Measurements from ENCODE around the gene BLM. TPM values are rescaled to one million over a fixed set of nuclear protein-coding genes. Genes with fewer than 3 reads are reported as not detected.
A peak's percentile ranks its signal among the peaks of the same experiment; 100 is the strongest.

The BLM gene
- total RNA-seq, 1 donor from 2014 or later: 3.3 TPM

DNA sequence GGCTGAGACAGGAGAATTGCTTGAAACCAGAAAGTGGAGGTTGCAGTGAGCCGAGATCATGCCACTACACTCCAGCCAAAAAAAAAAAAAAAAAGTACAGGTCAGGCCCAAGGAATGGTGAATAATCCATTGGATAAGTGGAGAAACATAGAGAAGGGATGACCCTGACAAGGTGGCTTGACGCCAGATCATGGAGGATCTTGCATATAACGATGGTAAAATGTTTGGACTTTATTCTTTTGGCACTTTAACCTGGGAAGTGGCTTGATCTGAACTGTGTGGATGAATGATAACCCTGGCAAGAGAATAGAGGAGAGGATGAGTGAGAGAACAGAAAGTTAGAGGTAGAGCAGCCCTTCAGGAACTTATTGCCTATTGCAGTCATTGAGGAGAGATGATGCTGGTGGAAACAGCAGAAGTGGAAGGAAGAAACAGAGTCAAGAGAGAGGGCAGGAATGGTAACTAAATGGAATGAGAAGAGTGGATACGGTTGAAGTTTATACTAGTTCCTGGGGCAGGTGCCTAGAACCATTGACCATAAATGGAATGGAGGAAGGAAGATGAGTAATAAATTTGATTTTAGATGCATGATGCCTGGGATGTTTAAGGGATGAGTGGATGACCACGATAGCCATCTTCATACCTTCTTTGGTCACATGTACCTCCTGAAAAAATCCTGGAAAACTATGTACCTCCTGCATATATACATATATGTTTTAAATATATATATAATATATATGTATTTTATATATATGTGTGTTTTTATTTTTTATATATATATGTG is 57.8 kb downstream of the BLM start:
- no peak for FAIRE-seq
- DNase-seq (ENCODE audit: low spot score in 2 of 2): no peak

DNA sequence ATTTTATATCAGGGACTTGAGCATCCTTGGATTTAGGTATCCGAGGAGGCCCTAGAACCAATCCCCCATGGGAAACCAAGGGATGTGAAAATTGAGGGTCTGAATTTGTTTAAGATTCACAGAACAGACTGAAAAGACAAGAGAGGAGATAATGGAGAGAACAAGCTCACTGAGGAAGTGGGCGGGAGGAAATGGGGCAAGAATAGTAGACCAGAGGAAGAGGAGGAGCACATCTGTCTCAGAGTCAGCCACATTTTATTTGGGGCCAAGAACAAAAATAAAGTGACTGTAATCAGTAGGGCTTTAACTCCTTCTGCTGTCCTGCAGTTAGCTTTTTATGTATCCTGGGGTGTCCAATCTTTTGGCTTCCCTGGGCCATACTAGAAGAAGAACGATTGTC is 63.8 kb downstream of the BLM start:
- FAIRE-seq: no peak
- no peak for DNase-seq (ENCODE audit: low spot score in 2 of 2)

DNA sequence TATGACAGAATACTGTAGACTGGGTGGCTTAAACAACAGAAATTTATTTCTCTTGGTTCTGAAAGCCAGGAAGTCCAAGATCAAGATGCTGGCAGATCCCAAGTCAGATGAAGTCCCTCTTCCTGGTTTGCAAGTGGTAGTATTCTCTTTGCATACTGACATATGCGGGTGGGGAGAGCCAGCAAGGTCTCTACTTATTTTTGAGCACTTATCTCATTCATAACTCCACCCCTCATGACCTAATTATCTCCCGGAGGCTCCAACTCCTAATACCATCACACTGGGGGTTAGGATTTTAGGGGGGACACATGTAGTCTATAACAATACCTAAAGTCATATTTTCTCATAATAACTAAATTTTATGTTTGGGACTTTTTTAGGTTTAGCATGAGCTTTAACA is 65.3 kb downstream of the BLM start:
- FAIRE-seq: no peak
- DNase-seq (ENCODE audit: low spot score in 2 of 2): no peak

DNA sequence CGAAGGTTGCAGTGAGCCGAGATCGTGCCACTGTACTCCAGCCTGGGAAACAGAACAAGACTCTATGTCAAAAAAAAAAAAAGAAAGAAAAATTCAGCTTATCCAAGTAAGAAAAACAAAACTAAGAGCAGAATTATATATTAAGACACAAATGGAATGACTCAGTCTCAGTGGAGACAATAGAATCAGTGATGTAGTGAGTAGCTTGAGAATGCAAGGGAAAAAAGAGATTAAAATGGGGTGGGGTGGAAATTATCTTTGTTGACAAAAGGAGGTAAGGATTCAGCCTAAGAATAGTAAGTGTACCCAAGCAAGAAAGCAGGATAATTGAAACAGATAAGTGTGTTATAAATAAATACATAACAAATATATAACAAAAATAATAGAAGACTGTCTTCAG is 70.7 kb downstream of the BLM start:
- no peak for DNase-seq (ENCODE audit: low spot score in 2 of 2)
- no peak for FAIRE-seq

DNA sequence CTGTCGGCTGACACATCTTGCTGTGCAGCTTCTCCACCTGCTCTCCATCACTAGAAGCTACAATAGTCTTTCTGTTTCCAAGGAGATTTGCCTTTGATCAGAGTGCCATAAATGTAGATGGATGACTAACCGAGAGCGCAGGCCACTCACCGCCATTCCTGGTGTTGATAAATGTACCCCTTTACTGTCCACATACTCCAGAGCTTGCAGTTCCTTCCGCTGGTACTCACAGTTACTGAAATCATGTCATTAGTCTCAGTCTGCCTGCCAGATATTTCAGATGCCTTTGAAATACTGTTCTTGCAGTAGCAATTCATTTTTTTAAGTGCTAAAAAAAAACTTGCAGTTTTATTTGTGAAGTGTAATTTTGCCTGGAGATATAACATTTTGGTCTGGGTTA is 72.3 kb downstream of the BLM start:
- FAIRE-seq (no peak), DNase-seq (ENCODE audit: low spot score in 2 of 2) (no peak)

DNA sequence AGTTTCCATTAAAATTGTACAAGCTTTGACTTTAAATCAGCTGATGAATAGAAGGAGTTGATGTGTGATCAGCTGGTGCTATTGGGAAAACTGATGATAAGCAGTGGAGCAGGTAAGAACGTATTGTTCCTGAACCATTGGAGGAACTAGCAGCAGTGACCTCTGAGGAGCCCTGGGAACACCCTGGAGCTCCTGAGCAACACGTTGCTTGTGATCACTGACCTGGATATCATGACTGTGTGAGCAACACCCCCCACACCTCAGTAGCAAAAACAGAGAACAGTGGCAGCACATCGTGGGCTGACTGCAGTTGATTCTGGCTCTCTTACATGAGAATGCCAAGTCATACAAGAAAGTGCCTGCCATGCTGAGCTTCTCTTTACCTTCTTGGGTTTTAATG is 72.9 kb downstream of the BLM start:
- FAIRE-seq (no peak), DNase-seq (ENCODE audit: low spot score in 2 of 2) (no peak)

DNA sequence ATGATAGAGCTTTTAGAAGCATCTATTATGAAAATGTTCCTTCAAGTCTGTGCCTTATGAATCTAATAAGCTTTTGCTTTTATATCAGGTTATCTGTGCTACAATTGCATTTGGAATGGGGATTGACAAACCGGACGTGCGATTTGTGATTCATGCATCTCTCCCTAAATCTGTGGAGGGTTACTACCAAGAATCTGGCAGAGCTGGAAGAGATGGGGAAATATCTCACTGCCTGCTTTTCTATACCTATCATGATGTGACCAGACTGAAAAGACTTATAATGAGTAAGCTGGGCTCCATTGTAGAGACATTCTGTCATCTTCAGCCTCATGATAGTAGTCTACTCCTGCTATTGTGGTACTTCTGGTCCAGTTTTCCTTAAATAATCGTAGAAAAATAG is 73.4 kb downstream of the BLM start:
- DNase-seq (ENCODE audit: low spot score in 2 of 2) (no peak), FAIRE-seq (no peak)

DNA sequence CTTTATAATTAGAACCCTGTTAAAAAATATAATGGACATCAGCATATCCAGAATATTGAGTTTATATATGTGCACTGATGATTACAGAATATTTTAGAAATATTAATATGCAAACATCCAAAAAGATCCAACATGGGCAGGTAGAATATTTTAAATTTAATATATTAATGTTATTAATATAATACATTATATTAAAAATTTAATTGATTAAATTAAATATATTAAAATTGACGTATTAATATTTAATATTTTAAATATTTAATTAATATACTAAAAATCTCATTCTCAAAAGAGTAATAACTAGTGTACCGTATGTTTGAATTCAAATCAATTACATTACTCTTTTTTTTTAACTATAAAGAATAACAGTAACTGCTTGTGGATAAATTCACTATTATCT is 77.4 kb downstream of the BLM start:
- DNase-seq (ENCODE audit: low spot score in 2 of 2): no peak
- peak; percentile 96 for FAIRE-seq

DNA sequence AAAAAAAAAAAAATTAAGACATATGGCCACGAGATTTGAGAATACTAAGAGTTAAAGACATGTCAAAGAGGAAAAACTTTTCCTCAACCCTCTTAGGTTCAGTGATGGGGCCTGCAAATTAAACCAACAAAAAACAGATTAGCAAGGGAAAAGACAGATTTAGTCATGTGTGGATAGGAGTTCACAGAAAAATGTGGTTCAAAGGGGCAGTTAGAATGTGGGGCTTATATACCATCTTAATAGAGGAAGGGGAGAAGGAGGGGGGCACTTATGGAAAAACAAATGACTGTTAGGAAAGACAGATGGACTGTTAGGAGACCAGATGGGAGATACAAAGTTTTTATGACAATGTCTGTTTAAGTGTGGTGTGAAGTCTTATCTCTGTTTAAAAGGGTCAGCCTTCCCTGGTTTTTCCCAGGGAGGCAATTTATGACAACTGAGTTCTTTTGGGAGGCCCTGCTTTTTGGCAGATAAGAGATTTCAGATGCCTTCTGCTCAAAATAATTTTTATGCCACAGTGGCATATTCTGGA is 82.6 kb downstream of the BLM start:
- DNase-seq (ENCODE audit: low spot score in 2 of 2): no peak
- no peak for FAIRE-seq

DNA sequence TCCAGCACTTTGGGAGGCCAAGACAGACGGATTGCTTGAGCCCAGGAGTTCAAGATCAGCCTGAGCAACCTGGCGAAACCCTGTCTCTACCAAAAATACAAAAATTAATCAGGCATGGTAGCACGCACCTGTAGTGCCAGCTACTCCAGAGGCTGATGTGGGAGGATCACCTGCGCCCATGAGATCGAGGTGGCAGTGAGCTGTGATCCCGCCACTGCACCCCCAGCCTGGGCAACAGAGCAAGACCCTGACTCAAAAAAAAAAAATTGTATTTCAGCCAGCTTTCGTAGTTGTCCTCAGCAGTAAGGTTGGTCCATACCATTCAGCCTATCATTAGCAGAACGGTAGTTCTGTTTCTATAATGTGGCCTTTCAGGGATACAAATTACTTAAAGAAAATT is 84.7 kb downstream of the BLM start:
- no peak for DNase-seq (ENCODE audit: low spot score in 2 of 2)
- FAIRE-seq: no peak

DNA sequence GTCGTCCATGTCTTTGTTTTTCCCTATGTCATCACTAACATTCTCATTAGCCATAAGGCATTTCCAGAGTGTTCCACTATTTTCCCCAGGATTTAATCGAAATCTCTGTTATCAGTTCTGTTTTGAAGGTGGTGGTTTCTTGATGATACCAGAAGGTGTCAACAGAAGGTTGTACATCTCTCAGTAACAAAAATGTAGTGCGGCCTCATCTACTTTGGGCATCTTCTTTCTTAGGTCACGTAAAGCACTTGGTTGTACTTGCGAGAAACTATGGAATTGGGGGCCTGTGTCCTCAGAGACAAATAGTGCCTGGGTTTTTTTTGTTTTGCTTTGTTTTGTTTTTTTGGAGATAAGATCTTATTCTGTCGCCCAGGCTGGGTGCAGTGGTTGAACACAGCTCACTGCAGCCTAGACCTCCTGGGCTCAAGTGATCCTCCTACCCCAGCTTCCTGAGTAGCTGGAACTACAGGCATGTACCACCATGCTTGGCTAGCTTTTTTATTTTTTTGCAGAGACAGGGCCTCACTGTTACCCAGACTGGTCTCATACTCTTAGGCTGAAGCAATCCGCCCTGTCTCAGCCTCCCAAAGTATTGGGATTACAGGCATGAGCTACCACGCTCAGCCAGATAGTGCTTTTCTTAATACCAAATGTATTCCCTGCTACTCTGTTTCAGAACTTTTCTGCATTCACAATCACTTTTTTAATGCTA is 90.1 kb downstream of the BLM start:
- no peak for FAIRE-seq
- DNase-seq (ENCODE audit: low spot score in 2 of 2): no peak

DNA sequence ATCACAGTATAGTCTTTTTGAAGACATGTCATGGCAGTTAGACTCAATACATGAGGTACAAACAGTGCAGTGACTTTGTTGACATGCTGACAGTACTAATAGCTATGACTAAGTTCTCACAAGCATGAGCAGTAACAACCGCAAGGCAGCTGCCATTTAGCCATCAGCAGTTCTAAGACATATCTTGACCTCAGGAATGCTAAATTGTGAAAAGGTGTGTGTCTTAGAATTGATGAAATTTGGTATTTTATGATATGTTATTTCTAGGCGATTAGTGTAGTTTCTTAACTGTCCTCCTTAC is 90.6 kb downstream of the BLM start:
- DNase-seq (ENCODE audit: low spot score in 2 of 2) (no peak), FAIRE-seq (no peak)

DNA sequence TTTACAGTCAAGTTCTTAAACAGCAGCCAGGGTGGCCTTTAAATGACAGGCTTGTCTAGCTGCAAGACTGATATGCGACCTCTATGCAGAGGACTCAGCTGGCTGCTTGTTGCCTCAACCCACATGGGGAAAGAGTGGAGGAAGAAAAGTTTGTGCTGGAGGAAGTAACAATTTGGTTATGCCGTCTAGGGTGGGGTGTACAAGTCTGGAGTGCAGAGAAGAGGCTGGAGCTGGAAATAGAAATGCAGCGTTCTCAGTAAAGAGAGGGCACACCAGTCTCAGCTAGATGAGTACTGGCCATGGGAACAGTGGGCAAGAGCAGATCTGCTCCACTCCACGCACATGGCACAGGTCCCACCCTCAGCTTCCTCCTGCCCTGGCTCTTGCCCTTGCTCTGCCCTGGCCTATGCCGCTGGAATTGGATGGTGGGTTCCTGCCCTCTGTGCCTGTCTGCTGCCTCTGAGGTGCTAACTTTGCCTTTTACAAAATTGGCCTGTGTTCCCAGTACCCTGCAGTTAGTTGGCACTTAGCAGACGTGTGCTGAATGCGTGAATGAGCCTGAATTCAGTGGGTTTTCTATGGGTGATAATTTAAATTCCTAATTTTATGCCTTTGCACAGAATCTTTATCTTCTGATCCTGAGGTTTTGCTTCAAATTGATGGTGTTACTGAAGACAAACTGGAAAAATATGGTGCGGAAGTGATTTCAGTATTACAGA is 91.5 kb downstream of the BLM start:
- DNase-seq (ENCODE audit: low spot score in 2 of 2) (no peak), FAIRE-seq (no peak)

DNA sequence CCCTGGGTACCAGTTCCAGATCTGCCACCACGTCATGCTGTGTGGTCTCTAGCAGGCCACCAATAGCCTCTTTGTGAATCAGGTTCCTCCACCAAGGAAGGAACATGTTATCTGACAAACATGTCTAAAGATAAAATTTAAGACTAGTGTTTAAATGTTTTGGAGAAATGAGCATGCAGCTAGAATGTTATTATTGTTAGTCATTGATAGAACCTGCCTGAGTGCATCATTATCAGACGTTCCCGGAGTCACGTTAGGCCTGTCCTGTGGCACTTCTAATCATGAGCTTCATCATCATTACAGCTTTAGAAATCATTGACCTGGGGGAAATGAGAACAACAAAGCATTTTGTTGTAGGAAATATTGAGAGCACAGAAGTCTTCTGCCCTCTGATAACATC is 92.4 kb downstream of the BLM start:
- FAIRE-seq (no peak), DNase-seq (ENCODE audit: low spot score in 2 of 2) (no peak)

DNA sequence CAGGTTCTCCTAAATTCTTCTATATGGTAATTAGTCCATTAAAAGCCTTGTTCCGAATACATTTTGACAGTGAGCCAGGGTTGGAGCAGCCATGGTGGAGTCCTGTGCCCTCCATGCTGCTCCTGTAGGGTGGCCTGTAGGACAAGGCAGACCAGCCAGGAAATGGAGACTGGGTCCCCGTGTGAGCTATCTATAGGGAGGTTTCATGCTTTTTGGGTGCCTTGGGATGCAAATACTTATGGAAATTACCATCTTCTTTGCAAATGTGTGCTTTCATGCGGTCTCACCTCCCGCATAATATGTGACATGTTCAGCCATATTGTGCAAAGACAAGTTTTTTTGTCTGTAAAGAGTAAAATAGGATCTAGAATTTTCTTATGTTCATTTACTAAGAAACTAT is 93.2 kb downstream of the BLM start:
- FAIRE-seq: no peak
- DNase-seq (ENCODE audit: low spot score in 2 of 2): no peak

DNA sequence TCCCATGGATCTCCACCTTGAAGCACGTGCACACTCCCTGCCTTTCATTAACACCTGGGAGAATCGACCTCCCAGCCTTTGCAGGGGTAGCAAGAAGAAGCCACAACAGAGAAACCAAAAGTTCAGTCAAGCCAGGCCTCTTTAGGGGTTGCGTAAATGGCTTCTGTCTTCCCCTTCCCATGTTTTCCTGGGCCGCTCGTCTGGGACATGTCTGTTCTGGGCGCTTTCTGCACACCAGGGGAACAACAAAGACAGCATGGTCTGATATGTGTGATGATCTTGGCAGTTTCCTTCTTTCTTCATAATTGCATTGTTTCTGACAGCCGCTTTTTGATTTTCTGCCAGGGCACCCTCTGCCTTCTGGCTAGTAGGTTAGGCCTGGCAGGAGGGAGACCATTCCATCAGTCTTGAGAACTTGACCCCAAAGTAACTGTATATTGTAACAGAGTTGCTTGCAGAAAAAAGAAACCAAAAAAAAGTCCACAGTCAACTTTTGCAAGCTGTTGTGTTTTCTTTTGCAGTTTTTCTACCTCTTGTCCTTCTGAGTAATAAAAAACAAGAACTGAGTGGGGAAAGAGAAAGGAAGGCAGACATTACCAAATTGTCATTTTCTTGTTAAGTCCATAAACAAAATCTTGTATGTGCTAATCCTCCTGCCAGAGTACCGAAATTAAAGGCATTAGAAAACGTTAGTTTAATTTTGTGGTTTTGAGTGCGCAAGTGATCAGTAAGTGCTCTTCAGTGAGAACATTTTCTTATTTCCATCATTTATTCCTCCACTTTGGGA is 95.2 kb downstream of the BLM start:
- no peak for DNase-seq (ENCODE audit: low spot score in 2 of 2)
- FAIRE-seq: no peak

DNA sequence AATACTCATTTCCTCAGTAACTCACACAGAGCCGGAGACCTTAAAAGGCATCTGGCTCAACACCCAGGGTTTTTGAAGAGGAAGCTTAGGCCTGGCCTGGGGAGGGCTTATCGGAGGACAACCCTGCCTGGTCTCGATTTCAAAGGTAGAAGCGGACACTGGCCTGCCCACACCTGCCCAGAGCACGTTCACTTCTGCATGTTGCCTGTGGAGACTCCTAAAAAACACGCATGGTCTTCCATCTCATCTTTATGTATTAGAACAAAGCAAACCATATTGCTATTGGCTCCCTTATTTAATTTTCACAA is 95.8 kb downstream of the BLM start:
- FAIRE-seq (no peak), DNase-seq (ENCODE audit: low spot score in 2 of 2) (no peak)

DNA sequence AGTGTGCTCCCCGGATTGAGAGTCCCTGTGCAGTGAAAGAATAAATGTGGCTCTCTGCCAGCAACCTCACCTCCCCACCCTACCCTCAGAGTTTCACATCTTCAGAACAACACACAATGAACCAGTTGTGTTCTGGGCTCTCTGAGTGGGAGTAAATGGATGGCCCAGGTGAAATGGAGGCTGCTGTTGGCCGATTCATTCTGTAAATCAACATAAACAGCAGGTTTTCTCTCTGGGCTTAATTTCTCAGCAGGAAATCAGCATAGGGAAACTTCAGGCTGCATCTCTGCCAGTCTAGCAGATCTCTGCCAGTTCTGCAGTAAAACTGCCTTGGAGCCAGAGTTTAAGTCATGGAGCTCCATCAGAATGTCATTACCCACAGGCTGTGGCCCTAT is 96.6 kb downstream of the BLM start:
- DNase-seq (ENCODE audit: low spot score in 2 of 2): no peak
- no peak for FAIRE-seq

DNA sequence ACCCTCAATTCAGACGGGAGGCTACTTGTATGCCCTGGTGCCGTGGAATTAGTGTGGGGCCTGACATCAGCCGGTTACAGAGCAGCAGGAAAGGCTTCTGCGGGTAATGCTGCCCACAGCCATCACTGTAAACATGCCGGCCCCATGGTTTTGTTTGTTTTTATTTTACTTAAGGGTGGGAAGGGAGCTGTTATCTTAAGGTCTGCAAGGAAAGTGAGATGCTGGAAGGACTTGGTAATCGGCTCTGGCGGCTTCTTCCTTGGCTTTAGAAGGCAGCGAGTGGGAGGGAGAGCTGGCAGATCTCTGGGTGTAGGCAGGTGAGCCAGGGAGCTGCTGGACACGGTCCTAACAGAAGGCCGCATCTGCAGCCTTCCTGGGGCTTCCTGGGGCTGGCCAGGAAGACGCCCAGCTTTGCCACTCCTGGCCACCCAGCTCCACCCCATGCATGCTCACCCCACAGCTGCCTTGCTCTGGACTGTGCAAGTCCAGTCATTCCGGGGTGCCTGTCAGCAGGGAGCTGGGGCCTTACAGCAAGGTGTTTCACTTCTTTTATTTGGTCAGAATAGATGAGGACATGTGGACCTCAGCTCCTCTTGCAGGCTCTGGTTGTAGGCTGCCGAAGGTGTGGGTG is 97.2 kb downstream of the BLM start:
- DNase-seq (ENCODE audit: low spot score in 2 of 2): no peak
- FAIRE-seq: no peak

DNA sequence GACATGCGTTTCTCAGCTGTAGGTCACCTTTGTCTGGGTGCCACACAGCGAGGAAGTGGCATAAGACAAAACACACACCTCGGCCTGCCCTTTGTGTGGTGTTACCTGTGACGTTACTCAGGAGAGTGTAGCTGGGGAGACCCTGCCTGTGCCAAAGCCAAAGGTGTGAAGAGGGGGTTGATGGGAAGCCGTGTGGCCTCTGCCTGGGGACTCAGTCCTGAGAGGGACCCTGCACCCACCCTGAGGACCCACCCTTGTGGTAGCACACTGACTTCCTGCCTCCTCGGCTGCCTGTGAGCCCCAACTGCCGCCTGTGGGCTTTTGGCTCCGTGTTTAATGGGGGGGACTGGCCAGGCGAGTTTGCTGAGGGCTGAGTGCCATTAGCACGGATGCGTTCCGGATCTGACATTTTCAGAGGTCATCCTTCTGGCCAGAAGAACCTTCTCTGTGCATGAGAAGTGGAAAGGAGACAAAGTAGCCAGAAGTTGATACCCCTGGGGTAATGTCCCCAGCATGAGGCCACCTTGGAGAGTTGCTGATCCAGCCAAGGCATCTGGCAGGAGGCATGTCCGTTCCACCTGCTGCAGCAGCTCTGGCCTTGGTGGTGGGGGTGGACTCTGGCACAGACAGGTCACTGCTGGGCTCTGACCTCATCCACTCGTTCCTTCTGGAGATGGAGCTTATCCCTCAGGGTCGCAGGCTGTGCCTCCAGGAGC is 99.4 kb downstream of the BLM start:
- FAIRE-seq (no peak), DNase-seq (ENCODE audit: low spot score in 2 of 2) (no peak)

All from frontal cortex (tissue), 4 donors.